Measurements from ENCODE around the gene KRTAP10-1.

DNA sequence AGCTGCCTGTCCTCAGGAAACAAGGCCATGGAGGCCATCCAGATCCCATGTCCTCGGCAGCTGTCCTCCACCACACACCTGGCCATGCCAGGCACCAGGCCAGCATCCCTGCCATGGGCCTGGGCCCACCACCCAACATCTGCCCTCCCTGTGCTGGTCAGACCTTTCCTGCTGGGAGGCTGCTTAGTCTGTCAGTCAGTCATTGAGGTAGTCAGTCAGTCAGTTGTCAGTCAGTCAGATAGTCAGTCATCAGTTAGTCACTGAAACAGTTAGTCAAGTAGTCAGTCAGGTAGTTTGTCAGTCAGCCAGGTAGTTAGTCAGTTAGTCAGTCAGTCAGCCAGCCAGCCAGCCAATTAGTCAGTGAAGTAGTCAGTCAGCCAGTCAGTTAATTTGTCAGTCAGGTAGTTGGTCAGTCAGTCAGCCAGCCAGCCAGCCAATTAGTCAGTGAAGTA lies 17.2 kb downstream of the KRTAP10-1 start:
- TF ChIP-seq EZH2phosphoT487 (IDR thresholded peaks at IDR 0.05; ENCODE audit: low read depth) = no peak
- TF ChIP-seq, protein P1, sequence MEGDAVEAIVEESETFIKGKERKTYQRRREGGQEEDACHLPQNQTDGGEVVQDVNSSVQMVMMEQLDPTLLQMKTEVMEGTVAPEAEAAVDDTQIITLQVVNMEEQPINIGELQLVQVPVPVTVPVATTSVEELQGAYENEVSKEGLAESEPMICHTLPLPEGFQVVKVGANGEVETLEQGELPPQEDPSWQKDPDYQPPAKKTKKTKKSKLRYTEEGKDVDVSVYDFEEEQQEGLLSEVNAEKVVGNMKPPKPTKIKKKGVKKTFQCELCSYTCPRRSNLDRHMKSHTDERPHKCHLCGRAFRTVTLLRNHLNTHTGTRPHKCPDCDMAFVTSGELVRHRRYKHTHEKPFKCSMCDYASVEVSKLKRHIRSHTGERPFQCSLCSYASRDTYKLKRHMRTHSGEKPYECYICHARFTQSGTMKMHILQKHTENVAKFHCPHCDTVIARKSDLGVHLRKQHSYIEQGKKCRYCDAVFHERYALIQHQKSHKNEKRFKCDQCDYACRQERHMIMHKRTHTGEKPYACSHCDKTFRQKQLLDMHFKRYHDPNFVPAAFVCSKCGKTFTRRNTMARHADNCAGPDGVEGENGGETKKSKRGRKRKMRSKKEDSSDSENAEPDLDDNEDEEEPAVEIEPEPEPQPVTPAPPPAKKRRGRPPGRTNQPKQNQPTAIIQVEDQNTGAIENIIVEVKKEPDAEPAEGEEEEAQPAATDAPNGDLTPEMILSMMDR (IDR thresholded peaks at IDR 0.05; ENCODE audit: low read depth, low read length) = no peak
